ENCODE measurements around the gene GTSE1. TPM values are rescaled to one million over a fixed set of nuclear protein-coding genes. Genes with fewer than 3 reads are reported as not detected.

Gene GTSE1
- total RNA-seq, 2 experiments from 2014 or later, result 67.6 to 76.2 TPM

GRCh38 chr22:46346680-46347405 lies 50.2 kb downstream of the GTSE1 start:
- ChIA-PET POLR2A (interaction anchor here (0.7 kb wide), 1 partner anchor 9 kb away, joined by 3 read pairs; no protein-coding TSS in a partner anchor), CTCF (no interaction called here)
- no peak for DNase-seq
- Mint-ChIP-seq H3K27me3 (no peaks in the 10 kb centered on the region), H3K27ac (no peak overlapping the region), H3K9me3 (no peaks in the 10 kb centered on the region), H3K4me3 (no peak overlapping the region), H3K4me1 (no peaks in the 10 kb centered on the region), H3K36me3 (ENCODE audit: low read depth) (peaks cover 65% of the 10 kb centered on the region)

- no peaks in the 10 kb centered on the region for H3K4me1 Mint-ChIP-seq
- no peak for DNase-seq
Measured at GRCh38 chr22:46347646-46348045, 51.0 kb downstream of the GTSE1 start.

GRCh38 chr22:46348099-46348695 lies 51.5 kb downstream of the GTSE1 start:
- no peak overlapping the region for H3K4me3 Mint-ChIP-seq
- no peak overlapping the region for H3K27ac Mint-ChIP-seq
- ChIA-PET CTCF (no interaction called here), POLR2A (no interaction called here)
- H3K9me3 Mint-ChIP-seq, result no peaks in the 10 kb centered on the region
- H3K4me1 Mint-ChIP-seq, result no peaks in the 10 kb centered on the region
- DNase-seq, result no peak
- peaks cover 67% of the 10 kb centered on the region for H3K36me3 Mint-ChIP-seq (ENCODE audit: low read depth)
- H3K27me3 Mint-ChIP-seq, result no peaks in the 10 kb centered on the region

More at GRCh38 chr22:46347646-46348045, 51.0 kb downstream of the GTSE1 start:
- Mint-ChIP-seq H3K27ac (no peak overlapping the region), H3K4me3 (no peak overlapping the region), H3K9me3 (no peaks in the 10 kb centered on the region), H3K27me3 (no peaks in the 10 kb centered on the region), H3K36me3 (ENCODE audit: low read depth) (peaks cover 68% of the 10 kb centered on the region)
- ChIA-PET CTCF (no interaction called here), POLR2A (no interaction called here)

GRCh38 chr22:46349238-46349637 lies 52.6 kb downstream of the GTSE1 start:
- ChIA-PET CTCF (interaction anchor here (0.7 kb wide), 1 partner anchor 19 kb away, joined by 4 read pairs; no protein-coding TSS in a partner anchor), POLR2A (interaction anchor here (0.6 kb wide), 1 partner anchor 279 kb away, joined by 3 read pairs; no protein-coding TSS in a partner anchor)

GRCh38 chr22:46349681-46350080 lies 53.0 kb downstream of the GTSE1 start:
- Mint-ChIP-seq H3K27ac (no peak overlapping the region), H3K4me3 (no peak overlapping the region)
- CTCF ChIA-PET, result interaction anchor here (0.7 kb wide), 1 partner anchor 18 kb away, joined by 4 read pairs; no protein-coding TSS in a partner anchor

More at GRCh38 chr22:46349238-46349637, 52.6 kb downstream of the GTSE1 start:
- no peaks in the 10 kb centered on the region for H3K9me3 Mint-ChIP-seq
- H3K4me1 Mint-ChIP-seq, result no peaks in the 10 kb centered on the region
- no peaks in the 10 kb centered on the region for H3K27me3 Mint-ChIP-seq
- no peak overlapping the region for H3K27ac Mint-ChIP-seq
- H3K36me3 Mint-ChIP-seq (ENCODE audit: low read depth), result peaks cover 62% of the 10 kb centered on the region
- no peak overlapping the region for H3K4me3 Mint-ChIP-seq
- no peak for DNase-seq

GRCh38 chr22:46350121-46350520 lies 53.5 kb downstream of the GTSE1 start:
- Mint-ChIP-seq H3K36me3 (ENCODE audit: low read depth) (peaks cover 56% of the 10 kb centered on the region), H3K27me3 (no peaks in the 10 kb centered on the region), H3K27ac (no peak overlapping the region), H3K9me3 (no peaks in the 10 kb centered on the region), H3K4me3 (no peak overlapping the region), H3K4me1 (no peaks in the 10 kb centered on the region)
- POLR2A ChIA-PET, result no interaction called here
- CTCF ChIA-PET, result no interaction called here
- no peak for DNase-seq

More at GRCh38 chr22:46349681-46350080, 53.0 kb downstream of the GTSE1 start:
- peaks cover 57% of the 10 kb centered on the region for H3K36me3 Mint-ChIP-seq (ENCODE audit: low read depth)
- POLR2A ChIA-PET, result interaction anchor here (0.6 kb wide), 1 partner anchor 279 kb away, joined by 3 read pairs; no protein-coding TSS in a partner anchor
- H3K27me3 Mint-ChIP-seq, result no peaks in the 10 kb centered on the region
- H3K4me1 Mint-ChIP-seq, result no peaks in the 10 kb centered on the region
- no peaks in the 10 kb centered on the region for H3K9me3 Mint-ChIP-seq
- DNase-seq, result no peak

GRCh38 chr22:46350646-46351045 lies 54.0 kb downstream of the GTSE1 start:
- no peaks in the 10 kb centered on the region for H3K27me3 Mint-ChIP-seq
- no peak overlapping the region for H3K4me3 Mint-ChIP-seq
- peaks cover 58% of the 10 kb centered on the region for H3K36me3 Mint-ChIP-seq (ENCODE audit: low read depth)
- H3K4me1 Mint-ChIP-seq, result no peaks in the 10 kb centered on the region
- no peak overlapping the region for H3K27ac Mint-ChIP-seq
- POLR2A ChIA-PET, result no interaction called here
- DNase-seq, result no peak
- CTCF ChIA-PET, result no interaction called here
- H3K9me3 Mint-ChIP-seq, result no peaks in the 10 kb centered on the region

- H3K36me3 Mint-ChIP-seq (ENCODE audit: low read depth), result peaks cover 52% of the 10 kb centered on the region
- no peak overlapping the region for H3K27ac Mint-ChIP-seq
- ChIA-PET CTCF (interaction anchor here (1.0 kb wide), 1 partner anchor 16 kb away, joined by 4 read pairs; no protein-coding TSS in a partner anchor), POLR2A (no interaction called here)
- no peak overlapping the region for H3K4me3 Mint-ChIP-seq
- no peaks in the 10 kb centered on the region for H3K27me3 Mint-ChIP-seq
- no peaks in the 10 kb centered on the region for H3K9me3 Mint-ChIP-seq
- no peaks in the 10 kb centered on the region for H3K4me1 Mint-ChIP-seq
- no peak for DNase-seq
Measured at GRCh38 chr22:46351131-46351735, 54.6 kb downstream of the GTSE1 start.

- Mint-ChIP-seq H3K4me1 (no peaks in the 10 kb centered on the region), H3K27me3 (no peaks in the 10 kb centered on the region), H3K27ac (no peak overlapping the region), H3K4me3 (no peak overlapping the region), H3K9me3 (no peaks in the 10 kb centered on the region), H3K36me3 (ENCODE audit: low read depth) (peaks cover 47% of the 10 kb centered on the region)
- DNase-seq, result no peak
- ChIA-PET CTCF (interaction anchor here (1.0 kb wide), 1 partner anchor 16 kb away, joined by 4 read pairs; no protein-coding TSS in a partner anchor), POLR2A (no interaction called here)
Measured at GRCh38 chr22:46351767-46352166, 55.1 kb downstream of the GTSE1 start.

GRCh38 chr22:46352276-46352675 lies 55.6 kb downstream of the GTSE1 start:
- POLR2A ChIA-PET, result no interaction called here

GRCh38 chr22:46352691-46353386 lies 56.2 kb downstream of the GTSE1 start:
- Mint-ChIP-seq H3K27ac (no peak overlapping the region), H3K4me1 (no peaks in the 10 kb centered on the region), H3K27me3 (no peaks in the 10 kb centered on the region), H3K4me3 (no peak overlapping the region), H3K36me3 (ENCODE audit: low read depth) (peaks cover 45% of the 10 kb centered on the region), H3K9me3 (no peaks in the 10 kb centered on the region)
- no peak for DNase-seq
- POLR2A ChIA-PET, result no interaction called here
- CTCF ChIA-PET, result no interaction called here

More at GRCh38 chr22:46352276-46352675, 55.6 kb downstream of the GTSE1 start:
- Mint-ChIP-seq H3K9me3 (no peaks in the 10 kb centered on the region), H3K27ac (no peak overlapping the region), H3K4me3 (no peak overlapping the region), H3K27me3 (no peaks in the 10 kb centered on the region), H3K4me1 (no peaks in the 10 kb centered on the region), H3K36me3 (ENCODE audit: low read depth) (peaks cover 45% of the 10 kb centered on the region)
- CTCF ChIA-PET, result no interaction called here
- no peak for DNase-seq

- no peaks in the 10 kb centered on the region for H3K27me3 Mint-ChIP-seq
- ChIA-PET POLR2A (no interaction called here), CTCF (interaction anchor here (1.2 kb wide), 1 partner anchor 14 kb away, joined by 3 read pairs; no protein-coding TSS in a partner anchor)
- no peak overlapping the region for H3K27ac Mint-ChIP-seq
- no peaks in the 10 kb centered on the region for H3K4me1 Mint-ChIP-seq
- H3K36me3 Mint-ChIP-seq (ENCODE audit: low read depth), result peaks cover 39% of the 10 kb centered on the region
- no peaks in the 10 kb centered on the region for H3K9me3 Mint-ChIP-seq
- no peak for DNase-seq
- H3K4me3 Mint-ChIP-seq, result no peak overlapping the region
Measured at GRCh38 chr22:46353483-46354105, 56.9 kb downstream of the GTSE1 start.

Data from activated CD4-positive, alpha-beta memory T cell treated with anti-CD3 and anti-CD28 coated beads, Interleukin-2, amount 10 ng/mL, durations not matched to agents 7 days and 5 days (primary cell).